ENCODE results near the gene ADI1.

GRCh38 chr2:3500326-3500899 is 18.9 kb downstream of the ADI1 start:
- TF ChIP-seq, protein P1, sequence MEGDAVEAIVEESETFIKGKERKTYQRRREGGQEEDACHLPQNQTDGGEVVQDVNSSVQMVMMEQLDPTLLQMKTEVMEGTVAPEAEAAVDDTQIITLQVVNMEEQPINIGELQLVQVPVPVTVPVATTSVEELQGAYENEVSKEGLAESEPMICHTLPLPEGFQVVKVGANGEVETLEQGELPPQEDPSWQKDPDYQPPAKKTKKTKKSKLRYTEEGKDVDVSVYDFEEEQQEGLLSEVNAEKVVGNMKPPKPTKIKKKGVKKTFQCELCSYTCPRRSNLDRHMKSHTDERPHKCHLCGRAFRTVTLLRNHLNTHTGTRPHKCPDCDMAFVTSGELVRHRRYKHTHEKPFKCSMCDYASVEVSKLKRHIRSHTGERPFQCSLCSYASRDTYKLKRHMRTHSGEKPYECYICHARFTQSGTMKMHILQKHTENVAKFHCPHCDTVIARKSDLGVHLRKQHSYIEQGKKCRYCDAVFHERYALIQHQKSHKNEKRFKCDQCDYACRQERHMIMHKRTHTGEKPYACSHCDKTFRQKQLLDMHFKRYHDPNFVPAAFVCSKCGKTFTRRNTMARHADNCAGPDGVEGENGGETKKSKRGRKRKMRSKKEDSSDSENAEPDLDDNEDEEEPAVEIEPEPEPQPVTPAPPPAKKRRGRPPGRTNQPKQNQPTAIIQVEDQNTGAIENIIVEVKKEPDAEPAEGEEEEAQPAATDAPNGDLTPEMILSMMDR (IDR thresholded peaks at IDR 0.05; ENCODE audit: low read length) = no peak
- no peak for TF ChIP-seq EZH2 (IDR thresholded peaks at IDR 0.05; ENCODE audit: borderline replicate concordance, low read length)
